Midbrain (tissue), 1 donor: ENCODE results near the gene CTDSPL.
A peak's percentile ranks its signal among the peaks of the same experiment; 100 is the strongest.
"Not testable (repeated sequence)": the region's sequence is repeated elsewhere in the genome, so short reads cannot be mapped to it uniquely, and the experiment has no call there.

ENCODE experiments used
- DNase-seq: peaks from one replicate; lab custom pipeline; 2025; lab: John Stamatoyannopoulos, UW

Gene CTDSPL

DNA sequence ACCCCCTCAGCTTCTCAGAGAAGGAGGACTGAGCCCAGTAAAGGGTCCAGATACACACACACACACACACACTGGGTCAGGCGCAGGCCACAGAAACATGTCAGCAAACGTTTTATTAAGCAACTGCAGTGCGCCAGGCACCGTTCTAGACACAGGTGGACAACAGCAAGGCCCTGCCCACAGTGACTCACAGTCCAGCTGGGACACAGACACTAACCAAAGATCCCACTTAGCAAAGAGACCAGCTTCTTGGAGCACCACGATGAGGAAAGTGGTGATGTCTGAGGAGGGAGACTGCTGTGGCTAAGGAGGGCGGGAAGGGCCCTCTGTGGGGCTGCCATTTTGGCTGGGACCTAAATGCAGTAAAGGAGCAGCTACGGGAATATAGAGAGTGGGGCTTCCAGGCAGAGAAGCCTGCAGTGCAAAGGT lies 126.1 kb downstream of the CTDSPL start:
- DNase-seq = no peak

DNA sequence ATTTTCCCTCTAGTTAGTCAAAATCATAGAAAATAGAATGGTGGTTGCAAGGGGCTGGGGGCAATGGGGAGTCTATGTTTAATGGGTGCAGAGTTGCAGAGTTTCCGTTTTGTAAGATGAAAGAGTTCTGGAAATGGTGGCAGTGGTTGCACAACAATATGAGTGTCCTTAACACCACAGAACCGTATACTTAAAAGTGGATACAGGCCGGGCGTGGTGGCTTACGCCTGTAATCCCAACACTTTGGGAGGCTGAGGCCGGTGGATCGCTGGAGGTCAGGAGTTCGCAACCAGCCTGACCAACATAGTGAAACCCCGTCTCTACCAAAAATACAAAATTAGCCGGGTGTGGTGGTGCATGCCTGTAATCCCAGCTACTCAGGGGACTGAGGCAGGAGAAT lies 126.7 kb downstream of the CTDSPL start:
- not testable (repeated sequence) for DNase-seq

DNA sequence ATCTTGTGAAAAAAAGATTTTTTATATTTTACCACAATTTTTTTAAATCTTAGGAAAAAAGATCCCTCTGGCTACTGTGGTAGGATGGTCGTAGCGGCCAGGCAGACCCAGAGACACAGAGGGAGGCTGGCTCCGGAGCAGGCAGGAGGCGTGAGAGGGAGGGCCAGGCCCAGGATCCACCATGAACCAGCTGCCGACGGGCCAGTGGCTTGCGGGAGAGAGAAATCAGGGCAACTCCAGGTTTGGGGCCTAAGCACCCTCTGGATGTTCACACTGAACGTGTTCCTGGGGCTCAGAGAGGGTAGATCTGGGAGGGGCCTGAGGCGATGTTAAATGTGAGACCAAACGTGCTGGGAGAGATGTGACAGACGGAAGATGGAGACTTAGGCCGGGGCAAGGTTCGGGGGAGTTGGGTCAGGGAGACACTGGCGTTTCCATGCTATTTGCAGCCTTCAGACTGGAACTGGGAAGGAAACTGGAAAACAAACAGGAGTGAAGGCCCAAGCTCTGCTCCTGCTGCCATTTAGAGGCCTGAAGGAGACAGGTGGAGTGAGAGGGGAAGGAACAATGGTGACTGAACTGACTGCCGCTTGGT lies 127.3 kb downstream of the CTDSPL start:
- no peak for DNase-seq

DNA sequence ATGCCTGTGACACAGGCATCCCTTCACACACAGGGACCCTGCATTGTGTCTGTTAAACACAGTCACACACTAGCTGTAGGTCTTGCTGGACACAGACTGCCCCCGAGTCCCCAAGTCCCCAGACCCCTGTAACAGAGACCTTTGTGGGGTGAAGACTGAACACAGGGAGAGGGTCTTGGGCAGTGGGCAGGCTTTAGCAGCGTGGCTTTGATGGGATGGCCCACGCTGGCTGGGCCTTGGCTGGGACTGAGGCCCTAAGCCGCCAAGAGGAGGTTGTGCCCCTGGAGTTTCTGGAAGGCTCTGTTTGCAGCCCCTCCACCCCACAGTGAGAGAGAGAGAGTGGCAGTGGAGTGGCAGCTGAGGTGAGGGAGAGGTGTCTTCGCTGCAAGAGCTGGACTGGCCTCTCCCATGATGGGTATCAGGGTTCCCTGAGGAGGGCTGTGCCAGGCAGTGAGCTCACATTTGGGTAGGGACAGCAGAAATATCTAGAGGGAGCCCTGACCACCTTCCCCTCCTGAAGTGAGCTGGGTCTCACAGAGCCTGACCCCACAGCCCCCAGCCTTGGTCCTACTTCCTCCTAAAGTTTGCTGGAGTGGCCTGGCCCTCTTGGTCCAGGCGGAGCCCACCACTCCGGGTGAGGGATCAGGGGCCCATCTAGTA lies 128.3 kb downstream of the CTDSPL start:
- no peak for DNase-seq

DNA sequence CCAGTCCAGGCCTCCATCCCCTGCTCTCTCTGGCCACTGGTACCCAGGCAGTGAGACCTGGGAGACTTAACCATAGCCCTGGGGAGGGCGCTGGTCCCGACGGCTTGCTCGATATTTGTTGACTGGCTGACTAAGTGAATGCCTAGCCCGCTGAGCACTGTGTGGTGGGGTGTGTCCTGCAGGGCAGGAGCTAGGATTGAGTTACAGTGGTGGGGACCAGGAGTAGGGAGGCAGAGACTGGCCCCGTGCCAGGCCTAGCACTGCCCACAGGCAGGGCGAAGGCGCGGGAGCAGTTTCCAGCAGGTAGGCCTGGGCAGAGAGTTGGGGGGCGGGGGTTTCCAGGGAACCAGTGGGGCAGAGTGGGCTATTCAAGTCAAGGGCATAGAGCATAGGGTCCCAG lies 128.8 kb downstream of the CTDSPL start, which contains the start of gene VILL:
VILL (plus strand) TSS at position 260 of the 400 bp plus-strand sequence. CDS start 2,887 bp downstream, outside the sequence.
- DNase-seq = no peak

DNA sequence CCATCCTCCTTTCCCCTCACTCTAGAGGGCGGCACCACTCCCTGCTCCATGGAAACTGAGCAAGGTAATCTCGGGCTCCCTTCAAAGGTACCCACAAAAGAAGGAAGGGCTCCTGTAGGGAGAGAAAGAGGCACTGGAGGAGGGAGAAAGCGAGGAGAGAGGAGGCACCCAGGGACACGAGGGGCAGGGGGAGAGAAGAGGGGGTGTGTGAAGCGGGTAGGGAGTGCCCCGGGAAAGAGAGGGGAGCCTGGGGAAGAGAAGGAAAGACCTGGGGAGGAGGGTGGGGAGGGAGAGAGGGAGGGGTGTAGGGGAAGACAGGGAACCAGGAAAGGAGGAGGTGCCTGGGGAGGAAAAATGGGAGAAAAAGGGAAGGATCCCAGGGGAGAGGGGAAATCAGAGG lies 129.4 kb downstream of the CTDSPL start:
- DNase-seq = no peak

DNA sequence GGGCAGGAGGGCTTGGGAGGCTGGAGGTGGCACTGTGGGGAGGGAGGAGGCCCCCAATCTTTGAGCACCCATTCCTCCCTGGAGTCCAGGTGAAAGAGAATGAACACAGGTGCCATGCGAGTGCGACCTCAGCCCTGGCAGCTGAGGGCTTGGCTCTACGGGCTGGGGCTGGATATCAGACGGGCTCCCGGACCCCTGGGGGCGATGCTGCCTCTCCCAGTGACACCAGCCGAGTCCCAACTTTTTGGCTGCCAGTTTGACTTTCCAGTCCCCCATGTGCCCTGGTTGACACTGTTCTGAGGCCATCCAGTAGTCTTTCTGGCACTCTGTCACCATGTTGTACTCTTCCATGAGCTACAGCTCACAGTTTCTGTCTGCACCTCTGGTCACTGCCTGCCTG lies 130.1 kb downstream of the CTDSPL start:
- no peak for DNase-seq

DNA sequence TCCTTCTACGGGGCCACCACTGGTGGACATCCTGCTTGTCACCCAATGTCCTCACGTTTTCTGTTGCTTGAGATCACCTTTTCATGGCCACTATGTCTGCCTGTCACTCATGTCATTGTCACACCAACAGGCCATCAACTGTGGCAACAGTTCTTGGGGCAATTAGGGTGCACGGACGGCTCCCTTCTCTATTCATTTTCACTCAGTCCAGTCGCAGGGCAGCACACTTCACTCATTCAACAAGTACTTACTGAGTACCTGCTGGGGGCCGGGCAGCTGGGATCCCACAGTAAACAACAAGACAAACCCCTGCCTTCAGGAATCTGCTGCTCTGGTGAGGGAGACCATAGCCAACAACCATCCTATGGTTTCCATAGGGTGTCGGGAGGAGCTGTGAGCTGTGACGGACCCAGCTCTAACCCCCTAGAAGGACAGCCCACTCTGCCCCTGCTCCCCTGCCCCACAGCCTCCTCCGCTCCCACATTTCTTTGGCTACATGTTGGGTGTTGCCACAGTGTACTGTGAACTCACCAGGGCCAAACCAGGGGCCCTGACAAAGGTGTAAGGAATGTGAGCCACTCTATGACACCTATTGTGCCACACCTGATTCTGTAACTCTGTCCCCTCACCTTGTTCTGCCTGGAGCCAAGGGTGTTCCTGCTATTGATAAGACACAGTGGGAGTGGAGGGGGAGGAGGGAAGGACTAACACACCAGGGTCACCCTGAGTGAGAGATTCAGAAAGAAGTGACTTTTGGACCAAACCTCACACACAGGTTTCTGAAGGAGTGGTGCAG lies 130.8 kb downstream of the CTDSPL start:
- DNase-seq = no peak

DNA sequence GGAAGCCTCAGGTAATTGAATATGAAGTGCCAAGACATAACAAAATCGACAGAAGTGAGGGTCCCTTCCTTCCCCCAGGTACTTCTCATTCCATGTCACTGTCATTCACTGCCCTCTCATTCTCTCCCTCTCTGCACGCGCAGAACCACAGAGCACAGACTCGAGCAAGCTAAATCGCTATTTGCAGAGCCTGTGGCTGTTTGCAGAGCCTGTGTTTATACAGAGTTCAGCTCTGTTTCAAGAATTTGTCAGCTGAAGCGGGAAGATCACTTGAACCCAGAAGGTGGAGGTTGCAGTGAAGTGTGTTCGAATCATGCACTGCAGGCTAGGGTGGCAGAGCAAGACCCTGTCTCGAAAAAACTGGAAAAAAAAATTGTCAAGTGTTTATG lies 131.4 kb downstream of the CTDSPL start:
- no peak for DNase-seq

DNA sequence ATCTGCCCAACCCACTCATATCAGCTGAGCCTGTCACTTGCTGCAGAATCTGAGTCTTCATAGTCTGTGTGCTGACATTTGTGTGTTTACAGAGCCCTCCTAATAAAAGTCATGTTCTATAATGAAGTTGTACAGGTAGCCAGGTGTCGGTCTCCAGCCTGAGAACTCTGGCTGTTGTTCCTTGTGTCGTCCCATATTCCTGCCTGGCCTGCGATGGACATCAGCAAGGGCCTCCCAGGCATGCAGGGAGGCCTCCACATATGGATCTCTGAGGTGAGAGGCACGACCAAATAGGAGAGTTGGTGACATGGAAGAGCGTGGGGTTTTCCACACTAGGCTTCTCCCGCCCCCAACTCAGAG lies 131.8 kb downstream of the CTDSPL start:
- no peak for DNase-seq

DNA sequence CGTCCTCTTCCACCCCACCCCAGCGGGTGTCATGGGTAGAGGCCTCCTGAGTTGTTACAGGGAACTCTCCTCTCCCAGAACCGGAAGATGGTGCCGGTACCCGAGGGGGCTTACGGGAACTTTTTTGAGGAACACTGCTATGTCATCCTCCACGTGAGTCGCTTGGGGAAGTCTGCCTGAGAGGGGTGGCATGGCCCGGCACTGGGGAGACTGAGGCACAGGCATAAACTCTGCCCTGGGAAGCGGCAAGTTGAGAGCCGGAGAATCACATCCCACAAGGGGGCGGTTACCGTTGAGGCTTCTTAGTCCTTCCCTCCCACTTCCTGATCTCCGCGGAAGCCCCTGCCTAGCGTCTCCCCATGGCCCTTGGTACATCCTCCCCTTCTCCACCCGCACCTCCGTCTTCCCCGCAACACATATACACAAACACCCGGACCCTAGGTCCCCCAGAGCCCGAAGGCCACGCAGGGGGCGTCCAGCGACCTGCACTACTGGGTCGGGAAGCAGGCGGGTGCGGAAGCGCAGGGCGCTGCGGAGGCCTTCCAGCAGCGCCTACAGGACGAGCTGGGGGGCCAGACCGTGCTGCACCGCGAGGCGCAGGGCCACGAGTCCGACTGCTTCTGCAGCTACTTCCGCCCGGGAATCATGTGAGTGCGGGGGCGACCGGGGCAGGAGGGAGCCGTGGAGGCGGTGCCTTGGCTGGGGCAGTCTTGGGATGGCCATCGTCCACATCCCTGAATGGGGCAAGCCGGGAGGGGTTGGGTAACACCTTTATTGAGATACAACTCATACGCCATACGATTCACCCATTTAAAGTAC lies 132.3 kb downstream of the CTDSPL start:
- DNase-seq = peak; percentile 30

DNA sequence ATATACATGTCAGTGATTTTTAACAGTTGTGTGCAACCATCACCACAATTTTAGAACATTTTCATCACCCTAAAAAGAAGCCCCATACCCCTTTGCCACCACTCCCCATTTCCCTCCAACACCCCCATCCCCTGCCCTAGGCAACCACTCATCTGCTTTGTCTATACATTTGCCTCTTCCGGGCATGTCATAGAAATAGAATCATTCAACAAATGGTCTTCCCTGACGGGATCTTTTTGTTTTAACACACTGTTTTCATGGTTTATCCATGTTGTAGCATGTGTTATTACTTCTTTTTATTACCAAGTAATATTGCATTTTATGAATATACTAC lies 132.9 kb downstream of the CTDSPL start:
- no peak for DNase-seq

DNA sequence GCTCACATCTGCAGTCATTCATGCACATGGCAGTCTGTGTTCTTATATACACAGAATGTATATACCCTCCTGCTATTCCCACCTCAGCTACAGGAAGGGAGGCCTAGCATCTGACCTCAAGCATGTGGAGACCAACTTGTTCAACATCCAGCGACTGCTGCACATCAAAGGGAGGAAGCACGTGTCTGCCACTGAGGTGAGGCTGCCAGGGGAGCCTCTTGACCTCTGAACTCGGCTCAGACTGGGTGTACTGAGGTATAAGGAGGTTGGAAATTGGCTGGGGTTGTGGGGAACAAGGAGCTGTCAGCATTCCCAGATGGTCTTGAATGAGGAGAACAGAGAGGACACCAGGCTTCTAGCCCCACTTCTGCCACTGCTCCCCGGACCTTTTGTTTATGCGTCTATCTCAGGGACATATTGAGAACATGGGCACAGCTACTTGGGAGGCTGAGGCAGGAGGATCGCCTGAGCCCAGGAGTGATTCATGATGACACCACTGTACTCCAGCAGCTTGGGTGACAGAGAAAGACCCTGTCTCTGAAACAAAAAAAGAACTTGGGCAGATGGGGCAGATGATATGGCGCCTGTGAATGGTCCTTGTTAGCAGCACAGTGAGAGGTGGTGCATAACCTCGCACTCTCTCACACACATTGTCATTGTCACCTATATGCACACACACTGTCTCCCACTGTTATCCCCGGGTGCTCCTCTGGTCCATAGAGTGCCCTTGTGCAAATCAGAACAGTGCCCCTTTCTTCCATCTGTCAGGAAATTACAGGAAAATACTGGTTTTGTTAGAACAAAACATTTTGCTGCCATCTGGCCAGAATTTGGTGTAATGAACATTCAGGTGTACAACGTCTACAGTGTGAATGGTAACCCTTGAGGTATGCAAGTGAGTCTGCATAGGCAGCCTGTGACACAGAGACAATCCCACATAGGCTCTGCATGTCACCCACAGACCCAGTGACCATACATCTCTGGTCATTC lies 134.3 kb downstream of the CTDSPL start:
- DNase-seq = no peak

DNA sequence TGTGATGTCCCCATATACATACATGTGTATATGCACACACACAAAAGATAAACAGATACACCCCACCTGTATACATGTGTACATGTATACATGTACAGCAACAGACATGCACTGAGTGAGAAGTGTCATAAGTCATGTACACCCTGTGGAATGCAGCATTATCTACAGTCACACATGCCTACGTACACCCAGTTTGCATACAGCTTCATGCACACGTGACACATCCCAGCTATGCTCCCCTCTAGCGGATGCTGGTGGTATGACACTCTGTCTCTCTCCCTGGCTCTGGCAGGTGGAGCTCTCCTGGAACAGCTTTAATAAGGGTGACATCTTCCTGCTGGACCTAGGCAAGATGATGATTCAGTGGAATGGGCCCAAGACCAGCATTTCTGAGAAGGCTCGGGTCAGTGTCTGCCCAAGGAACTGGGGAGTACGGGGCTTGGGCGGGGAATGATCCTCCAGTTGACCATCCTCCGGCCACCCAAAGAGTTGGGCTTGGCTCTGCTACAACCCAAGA lies 135.2 kb downstream of the CTDSPL start:
- peak; percentile 34 for DNase-seq

DNA sequence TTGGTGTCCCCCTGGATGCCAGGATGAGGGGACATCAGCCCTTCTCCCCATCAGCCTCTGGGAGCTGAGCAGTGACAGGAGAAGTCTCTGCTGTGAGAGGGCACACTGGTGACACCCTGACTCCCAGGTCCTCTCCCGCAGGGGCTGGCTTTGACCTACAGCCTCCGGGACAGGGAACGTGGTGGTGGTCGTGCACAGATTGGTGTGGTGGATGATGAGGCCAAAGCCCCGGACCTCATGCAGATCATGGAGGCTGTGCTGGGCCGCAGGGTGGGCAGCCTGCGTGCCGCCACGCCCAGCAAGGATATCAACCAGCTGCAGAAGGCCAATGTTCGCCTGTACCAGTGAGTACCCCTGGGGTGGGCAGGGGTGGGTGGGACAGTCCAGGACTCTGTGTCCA lies 135.7 kb downstream of the CTDSPL start:
- DNase-seq = no peak

DNA sequence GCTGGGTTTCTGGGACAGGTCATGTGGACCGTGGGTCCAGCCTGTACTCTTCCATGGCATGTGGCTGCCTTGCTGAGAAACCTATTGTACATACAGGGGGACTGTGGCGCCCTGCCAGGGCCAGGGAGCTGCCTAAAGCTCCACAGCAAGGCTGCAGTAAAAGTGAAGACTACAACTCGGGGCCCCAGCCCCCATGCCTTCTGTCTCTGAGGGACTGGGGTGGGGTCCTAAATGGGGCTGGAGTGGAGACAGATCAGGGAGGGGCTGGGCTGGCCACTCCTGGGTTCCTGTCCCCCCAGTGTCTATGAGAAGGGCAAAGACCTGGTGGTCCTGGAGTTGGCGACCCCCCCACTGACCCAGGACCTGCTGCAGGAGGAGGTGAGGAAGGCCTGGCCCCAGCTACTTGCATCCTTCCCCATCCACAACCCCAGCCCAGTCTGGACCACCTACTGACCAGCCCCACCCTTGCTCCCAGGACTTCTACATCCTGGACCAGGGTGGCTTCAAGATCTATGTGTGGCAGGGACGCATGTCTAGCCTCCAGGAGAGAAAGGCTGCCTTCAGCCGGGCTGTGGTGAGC lies 136.2 kb downstream of the CTDSPL start:
- no peak for DNase-seq

DNA sequence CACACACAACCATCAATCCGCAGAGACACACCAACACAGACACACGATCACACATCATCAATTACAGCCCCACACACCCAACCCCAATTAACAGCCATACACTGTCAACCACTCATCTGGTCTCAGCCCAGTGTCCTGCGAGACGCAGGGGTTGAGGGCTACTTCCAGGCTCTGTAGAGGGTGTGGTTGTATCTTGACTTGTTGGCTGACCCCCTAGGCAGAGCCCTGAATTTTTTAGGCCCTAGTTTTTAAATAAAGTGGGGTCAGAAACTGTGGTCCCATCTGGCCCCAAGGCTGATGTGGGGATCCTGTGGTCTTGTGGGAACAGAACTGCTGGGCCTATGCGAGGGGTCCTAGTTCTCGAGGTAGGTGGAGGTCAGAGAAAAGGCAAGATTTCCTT lies 138.2 kb downstream of the CTDSPL start:
- no peak for DNase-seq

DNA sequence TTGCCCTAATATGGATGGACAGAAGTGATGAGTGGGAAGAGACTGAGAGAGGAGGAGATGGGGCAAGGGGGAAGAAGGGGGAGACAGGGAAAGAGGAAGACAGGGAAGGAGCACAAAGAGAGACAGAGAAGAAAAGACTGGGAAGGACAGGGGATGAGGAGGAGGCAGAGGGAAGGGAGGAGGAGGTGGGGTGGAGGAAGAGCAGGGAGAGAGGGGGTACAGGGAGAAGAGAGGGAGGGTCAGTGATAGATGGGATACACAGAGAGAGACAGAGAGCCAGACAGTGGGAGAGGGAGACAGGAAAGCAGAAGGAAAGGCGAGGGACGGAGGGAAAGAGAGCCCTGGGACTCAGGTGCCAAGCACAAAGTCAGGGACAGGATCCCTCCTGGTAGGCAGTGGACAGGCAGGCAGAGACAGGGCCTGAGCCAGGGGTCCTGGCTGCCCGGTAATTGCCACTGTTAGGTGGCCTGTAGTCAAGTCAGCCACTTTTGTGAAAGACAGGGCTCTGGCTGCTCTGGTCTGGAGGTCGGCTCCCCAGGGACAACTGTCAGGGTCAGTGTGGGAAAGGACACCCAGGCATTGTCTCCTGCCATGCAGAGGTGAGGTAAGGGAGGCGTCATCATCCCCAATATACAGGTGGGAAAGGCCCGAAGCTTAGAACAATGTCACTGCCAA lies 138.7 kb downstream of the CTDSPL start:
- no peak for DNase-seq

DNA sequence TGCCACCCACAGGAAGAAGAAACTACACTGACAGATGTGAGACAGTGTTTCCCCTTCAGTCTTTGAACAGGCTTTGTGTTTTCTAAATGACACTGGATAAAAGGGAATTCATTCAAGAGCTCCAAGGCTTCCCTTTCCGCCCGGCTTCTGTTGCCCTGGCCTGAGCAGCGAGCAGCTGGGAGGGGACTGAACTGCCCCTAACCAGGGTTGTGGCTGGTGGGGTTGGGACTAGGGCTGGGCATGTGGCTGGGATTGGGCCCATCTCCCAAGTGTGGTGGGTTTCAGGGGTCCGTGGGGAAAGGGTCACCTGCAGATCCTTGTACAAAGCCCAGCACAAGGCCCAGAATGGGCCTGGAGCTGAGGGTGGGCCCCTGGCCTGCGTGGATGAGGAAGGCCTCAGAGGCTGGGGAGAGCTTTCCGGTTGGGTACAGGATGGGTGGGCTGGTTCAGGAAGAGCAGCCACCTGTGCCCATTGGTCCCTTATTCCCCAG lies 139.3 kb downstream of the CTDSPL start:
- peak; percentile 39 for DNase-seq
